ENCODE results near the gene STRIT1. TPM values are rescaled to one million over a fixed set of nuclear protein-coding genes. Genes with fewer than 3 reads are reported as not detected.
A peak's percentile ranks its signal among the peaks of the same experiment; 100 is the strongest.

STRIT1 gene
- total and polyA plus RNA-seq, 2 donors (not counting 1 experiment from before 2014, with no cell fraction given) = not detected

DNA sequence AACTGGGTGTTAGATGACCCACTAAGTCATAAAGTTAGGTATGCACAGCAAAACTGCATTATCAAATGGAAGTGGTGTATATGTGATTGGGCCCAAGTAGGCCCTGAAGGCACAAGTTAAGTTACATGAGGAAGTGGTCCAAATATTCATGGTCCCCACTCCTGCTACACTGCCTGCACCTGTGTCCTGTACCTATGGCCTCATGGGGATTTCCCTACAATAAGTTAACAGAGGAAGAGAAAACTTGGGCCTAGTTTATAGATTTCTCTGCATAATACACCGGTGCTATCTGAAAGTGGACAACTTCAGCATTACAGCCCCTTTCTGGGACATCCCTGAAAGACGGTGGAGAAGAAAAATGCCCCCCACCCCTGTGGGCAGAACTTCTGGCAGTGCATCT is 41.5 kb downstream of the STRIT1 start:
- no peaks in the 10 kb centered on the region for H4K20me1 ChIP-seq (ENCODE audit: control insufficient read depth, extremely low read depth, insufficient read depth, low read length)
- H3K4me1 ChIP-seq (ENCODE audit: control insufficient read depth, extremely low read depth, insufficient read depth, low read length) = no peaks in the 10 kb centered on the region
- H2AFZ ChIP-seq (ENCODE audit: low read length) = no peak overlapping the region
- H3K9ac ChIP-seq (ENCODE audit: insufficient read depth, low read length) = no peak overlapping the region
- DNase-seq (ENCODE audit: low read depth in 2 of 2) = no peak
- no peak overlapping the region for H3K27ac ChIP-seq (ENCODE audit: insufficient read depth, low read length)
- no peaks in the 10 kb centered on the region for H3K9me3 ChIP-seq (ENCODE audit: control insufficient read depth, insufficient read depth, low read depth, low read length)
- no peaks in the 10 kb centered on the region for H3K27me3 ChIP-seq (ENCODE audit: control insufficient read depth, insufficient read depth, low read length)
- H3K79me2 ChIP-seq (ENCODE audit: control insufficient read depth, insufficient read depth, low read length) = no peaks in the 10 kb centered on the region
- no peak overlapping the region for H3K4me3 ChIP-seq (replicated peaks in 1 of 4; ENCODE audit: control extremely low read depth in 1 of 4, insufficient read depth in 1 of 4, low read depth in 3 of 4, low read length in 4 of 4)
- no peak for TF ChIP-seq EZH2 (IDR thresholded peaks at IDR 0.05; ENCODE audit: low read length, missing control alignments)
- TF ChIP-seq, protein P1, sequence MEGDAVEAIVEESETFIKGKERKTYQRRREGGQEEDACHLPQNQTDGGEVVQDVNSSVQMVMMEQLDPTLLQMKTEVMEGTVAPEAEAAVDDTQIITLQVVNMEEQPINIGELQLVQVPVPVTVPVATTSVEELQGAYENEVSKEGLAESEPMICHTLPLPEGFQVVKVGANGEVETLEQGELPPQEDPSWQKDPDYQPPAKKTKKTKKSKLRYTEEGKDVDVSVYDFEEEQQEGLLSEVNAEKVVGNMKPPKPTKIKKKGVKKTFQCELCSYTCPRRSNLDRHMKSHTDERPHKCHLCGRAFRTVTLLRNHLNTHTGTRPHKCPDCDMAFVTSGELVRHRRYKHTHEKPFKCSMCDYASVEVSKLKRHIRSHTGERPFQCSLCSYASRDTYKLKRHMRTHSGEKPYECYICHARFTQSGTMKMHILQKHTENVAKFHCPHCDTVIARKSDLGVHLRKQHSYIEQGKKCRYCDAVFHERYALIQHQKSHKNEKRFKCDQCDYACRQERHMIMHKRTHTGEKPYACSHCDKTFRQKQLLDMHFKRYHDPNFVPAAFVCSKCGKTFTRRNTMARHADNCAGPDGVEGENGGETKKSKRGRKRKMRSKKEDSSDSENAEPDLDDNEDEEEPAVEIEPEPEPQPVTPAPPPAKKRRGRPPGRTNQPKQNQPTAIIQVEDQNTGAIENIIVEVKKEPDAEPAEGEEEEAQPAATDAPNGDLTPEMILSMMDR (conservative IDR thresholded peaks at IDR 0.05 in 1 of 2, IDR thresholded peaks at IDR 0.05 in 1 of 2; ENCODE audit: low read depth in 1 of 2, low read length in 2 of 2) = no peak
- no peaks in the 10 kb centered on the region for H3K36me3 ChIP-seq (ENCODE audit: control insufficient read depth, insufficient read depth, low read length)
- H3K4me2 ChIP-seq (ENCODE audit: extremely low read depth, insufficient read depth, low read length) = no peak overlapping the region

DNA sequence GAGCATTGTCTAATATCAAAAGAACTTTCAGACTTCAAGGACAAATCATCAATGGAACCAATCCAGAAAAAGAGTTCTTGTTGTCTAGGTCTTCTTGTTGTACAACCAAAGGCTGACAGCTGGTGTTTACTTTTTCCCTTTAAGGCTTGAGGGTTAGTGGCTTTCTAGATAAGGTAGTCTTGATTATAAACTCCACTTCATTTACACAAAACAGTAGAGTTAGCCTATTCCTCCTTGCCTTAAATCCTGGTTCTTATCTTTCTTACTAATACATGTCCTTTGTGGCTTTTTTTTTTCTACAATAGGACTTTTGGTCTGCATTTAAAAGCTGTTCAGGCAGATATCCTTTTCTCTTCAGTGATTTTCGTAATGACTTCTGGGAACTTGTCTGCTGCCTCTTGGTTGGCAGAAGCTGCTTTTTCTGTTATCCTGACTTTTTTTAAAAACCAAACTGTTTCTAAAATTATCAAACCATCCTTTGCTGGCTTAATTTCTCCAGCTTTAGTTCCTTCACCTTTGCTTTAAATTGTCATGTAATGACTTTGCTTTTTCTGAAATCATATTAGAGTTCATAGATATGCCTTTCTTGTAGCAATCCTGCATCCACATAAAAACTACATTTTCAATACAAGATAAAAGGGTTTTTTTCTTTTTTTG is 44.8 kb downstream of the STRIT1 start:
- H3K27ac ChIP-seq (ENCODE audit: insufficient read depth, low read length) = no peak overlapping the region
- no peaks in the 10 kb centered on the region for H3K36me3 ChIP-seq (ENCODE audit: control insufficient read depth, insufficient read depth, low read length)
- no peaks in the 10 kb centered on the region for H3K27me3 ChIP-seq (ENCODE audit: control insufficient read depth, insufficient read depth, low read length)
- H4K20me1 ChIP-seq (ENCODE audit: control insufficient read depth, extremely low read depth, insufficient read depth, low read length) = no peaks in the 10 kb centered on the region
- TF ChIP-seq, protein P1 (conservative IDR thresholded peaks at IDR 0.05 in 1 of 2, IDR thresholded peaks at IDR 0.05 in 1 of 2; ENCODE audit: low read depth in 1 of 2, low read length in 2 of 2) = no peak
- no peak for TF ChIP-seq EZH2 (IDR thresholded peaks at IDR 0.05; ENCODE audit: low read length, missing control alignments)
- no peak overlapping the region for H3K4me2 ChIP-seq (ENCODE audit: extremely low read depth, insufficient read depth, low read length)
- no peak for DNase-seq (ENCODE audit: low read depth in 2 of 2)
- no peaks in the 10 kb centered on the region for H3K4me1 ChIP-seq (ENCODE audit: control insufficient read depth, extremely low read depth, insufficient read depth, low read length)
- no peak overlapping the region for H2AFZ ChIP-seq (ENCODE audit: low read length)
- no peak overlapping the region for H3K9ac ChIP-seq (ENCODE audit: insufficient read depth, low read length)
- H3K79me2 ChIP-seq (ENCODE audit: control insufficient read depth, insufficient read depth, low read length) = no peaks in the 10 kb centered on the region
- H3K9me3 ChIP-seq (ENCODE audit: control insufficient read depth, insufficient read depth, low read depth, low read length) = no peaks in the 10 kb centered on the region
- no peak overlapping the region for H3K4me3 ChIP-seq (replicated peaks in 1 of 4; ENCODE audit: control extremely low read depth in 1 of 4, insufficient read depth in 1 of 4, low read depth in 3 of 4, low read length in 4 of 4)

GRCh38 chr3:155244699-155245098 is 48.8 kb downstream of the STRIT1 start:
- no peak for TF ChIP-seq EZH2 (IDR thresholded peaks at IDR 0.05; ENCODE audit: low read length, missing control alignments)
- Histone ChIP-seq H3K79me2 (ENCODE audit: control insufficient read depth, insufficient read depth, low read length) (no peaks in the 10 kb centered on the region), H3K4me2 (ENCODE audit: extremely low read depth, insufficient read depth, low read length) (no peak overlapping the region)

More at GRCh38 chr3:155244699-155245098, 48.8 kb downstream of the STRIT1 start:
- DNase-seq (ENCODE audit: low read depth in 2 of 2) = peak in 1 of 2 donors; percentile 23
- Histone ChIP-seq H3K27ac (ENCODE audit: insufficient read depth, low read length) (no peak overlapping the region), H3K4me1 (ENCODE audit: control insufficient read depth, extremely low read depth, insufficient read depth, low read length) (peaks cover 3% of the 10 kb centered on the region), H3K9me3 (ENCODE audit: control insufficient read depth, insufficient read depth, low read depth, low read length) (no peaks in the 10 kb centered on the region), H3K9ac (ENCODE audit: insufficient read depth, low read length) (no peak overlapping the region), H3K27me3 (ENCODE audit: control insufficient read depth, insufficient read depth, low read length) (no peaks in the 10 kb centered on the region), H4K20me1 (ENCODE audit: control insufficient read depth, extremely low read depth, insufficient read depth, low read length) (no peaks in the 10 kb centered on the region), H3K36me3 (ENCODE audit: control insufficient read depth, insufficient read depth, low read length) (no peaks in the 10 kb centered on the region), H2AFZ (ENCODE audit: low read length) (no peak overlapping the region), H3K4me3 (replicated peaks in 1 of 4; ENCODE audit: control extremely low read depth in 1 of 4, insufficient read depth in 1 of 4, low read depth in 3 of 4, low read length in 4 of 4) (no peak overlapping the region)

Measured in fibroblast of lung (primary cell).